Activated T-cell treated with anti-CD3 and anti-CD28 coated beads for 48 hours (primary cell): Measurements from ENCODE around the gene PIGT.
"Not testable (repeated sequence)": the region's sequence is repeated elsewhere in the genome, so short reads cannot be mapped to it uniquely, and the experiment has no call there.

Experiments
- DNase-seq: peaks from one replicate; pipeline ENCODE4 v3.0.0-alpha.2; 2020; ENCODE audit warnings: low read depth

PIGT gene

DNA sequence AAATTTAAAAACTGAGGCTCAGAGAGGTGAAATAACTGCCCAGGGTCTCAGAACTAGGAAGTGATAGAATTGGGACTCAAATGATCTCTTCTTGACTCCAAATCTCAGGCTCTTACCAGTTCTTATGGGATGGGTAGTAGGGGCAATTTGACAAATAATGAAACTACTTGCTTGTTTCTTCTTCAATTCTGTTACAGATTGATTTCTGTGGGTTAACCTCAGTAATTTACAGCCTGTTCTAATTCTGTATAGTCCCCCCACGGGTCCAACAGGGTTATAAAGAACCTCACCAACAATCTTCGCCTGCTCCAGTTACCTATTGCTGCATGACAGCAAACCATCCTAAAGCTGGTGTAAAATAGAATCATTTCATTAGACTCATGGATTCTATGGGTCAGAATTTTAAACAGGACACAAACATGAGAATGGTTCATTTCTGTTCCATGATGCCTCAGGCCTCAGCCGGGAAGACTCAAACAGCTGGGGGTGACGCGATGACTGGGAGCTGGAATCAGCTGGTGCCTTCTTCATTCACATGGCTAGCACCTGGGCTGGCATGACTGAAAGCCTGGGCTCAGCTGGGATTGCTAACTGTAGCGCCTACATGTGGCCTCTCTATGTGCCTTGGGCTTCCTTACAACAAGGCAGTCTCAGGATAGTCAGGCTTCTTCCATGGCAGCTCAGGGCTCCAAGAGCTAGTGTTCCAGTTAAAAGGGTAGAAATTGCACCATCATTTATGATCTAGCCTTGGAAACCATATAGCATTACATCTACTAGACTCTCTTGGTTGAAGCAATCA lies 47.0 kb downstream of the PIGT start:
- no peak for DNase-seq

- DNase-seq = no peak
These were observed 47.8 kb downstream of the PIGT start for GRCh38 chr20:45463709-45464108.

- no peak for DNase-seq
These were observed 49.7 kb downstream of the PIGT start for GRCh38 chr20:45465491-45466266.

DNA sequence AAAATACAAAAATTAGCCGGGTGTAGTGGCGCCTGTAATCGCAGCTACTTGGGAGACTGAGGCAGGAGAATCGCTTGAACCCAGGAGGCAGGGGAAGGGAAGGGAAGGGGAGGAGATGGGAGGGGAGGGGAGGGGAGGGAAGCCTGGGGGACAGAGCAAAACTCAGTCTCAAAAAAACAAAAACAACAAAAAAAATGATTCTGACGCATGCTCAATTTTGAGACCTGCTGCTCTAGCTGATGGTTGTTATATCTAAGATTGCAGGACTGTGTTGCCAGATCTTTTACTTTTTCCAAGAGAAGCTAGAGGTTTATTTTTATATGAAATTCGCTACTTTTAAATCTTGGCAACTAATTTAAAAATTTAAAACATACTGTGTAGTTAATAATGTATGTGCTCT lies 51.2 kb downstream of the PIGT start:
- no peak for DNase-seq

DNA sequence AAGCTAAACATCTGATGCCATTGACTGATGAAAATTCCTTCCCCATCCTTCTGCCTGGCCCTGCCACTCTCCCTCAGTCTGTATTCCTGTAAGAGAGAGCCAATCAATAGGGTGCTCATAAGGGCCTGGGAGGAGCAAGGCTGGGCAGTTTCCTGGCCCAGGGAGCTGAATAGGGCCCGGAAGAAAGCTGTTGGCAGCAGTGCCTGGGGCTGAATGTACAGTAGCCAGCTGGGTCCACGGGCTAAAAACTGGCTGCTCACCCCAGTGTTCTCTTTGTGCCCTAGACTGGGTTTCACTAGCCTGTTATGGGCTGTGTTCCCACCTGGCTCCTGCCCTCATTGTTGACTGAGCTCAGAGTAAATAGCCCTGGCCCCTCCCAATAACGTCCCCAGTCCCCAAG lies 51.9 kb downstream of the PIGT start:
- DNase-seq = no peak

DNA sequence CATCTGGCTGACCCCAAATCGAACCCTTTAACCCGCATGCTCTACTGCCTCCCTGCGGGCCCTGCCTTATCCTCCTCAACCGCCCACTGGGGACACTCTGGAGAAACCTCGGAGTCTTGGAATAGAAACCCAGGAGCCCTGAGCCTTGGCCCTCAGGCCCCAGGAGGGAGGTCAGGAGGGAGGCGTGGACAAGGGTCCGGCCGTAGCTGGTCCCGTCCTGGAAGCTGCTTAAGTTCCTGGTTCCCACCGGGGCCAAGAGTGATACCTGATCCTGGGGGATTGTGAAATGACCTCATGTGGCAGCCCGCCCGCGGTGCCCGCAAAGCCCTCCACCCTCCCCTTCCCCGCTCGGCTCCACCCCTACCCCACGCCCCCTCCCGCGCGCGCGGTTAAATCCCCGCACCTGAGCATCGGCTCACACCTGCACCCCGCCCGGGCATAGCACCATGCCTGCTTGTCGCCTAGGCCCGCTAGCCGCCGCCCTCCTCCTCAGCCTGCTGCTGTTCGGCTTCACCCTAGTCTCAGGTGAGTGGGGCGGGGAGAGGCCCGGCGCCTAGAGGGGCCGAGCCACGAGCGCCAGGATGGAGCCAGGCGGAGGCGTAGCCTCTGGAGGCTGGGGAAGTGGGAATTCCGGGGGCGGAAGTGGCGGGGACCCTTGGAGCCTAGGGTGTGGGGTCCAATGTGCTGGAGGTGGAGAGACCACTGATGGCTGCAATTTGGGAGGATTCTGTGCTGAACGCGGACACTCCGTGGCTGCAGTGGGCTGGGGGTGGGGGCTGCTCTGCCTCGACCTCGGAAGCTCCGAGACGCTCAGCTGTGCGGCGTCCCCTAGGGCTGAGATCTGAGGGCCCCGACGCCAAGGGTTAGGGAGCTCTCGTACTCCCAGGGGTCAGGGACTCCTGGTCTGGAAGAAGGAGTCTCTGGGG lies 53.7 kb downstream of the PIGT start, which contains the start of gene WFDC2:
Gene WFDC2 (plus strand): TSS at position 418 of the 926 bp plus-strand sequence. CDS start 29 bp downstream, at position 447.
- DNase-seq = no peak

GRCh38 chr20:45470262-45470931 lies 54.5 kb downstream of the PIGT start:
- peak; percentile 35 for DNase-seq

GRCh38 chr20:45470937-45471336 lies 55.0 kb downstream of the PIGT start:
- DNase-seq = no peak

- not testable (repeated sequence) for DNase-seq
These were observed 56.3 kb downstream of the PIGT start for GRCh38 chr20:45472286-45472685.
